ENCODE data around the gene HOXB5.

Gene HOXB5

GRCh38 chr17:48571024-48571818 is 22.4 kb downstream of the HOXB5 start:
- Mint-ChIP-seq H3K4me1 (ENCODE audit: low read depth) (peaks cover 7% of the 10 kb centered on the region), H3K27me3 (peaks cover 26% of the 10 kb centered on the region), H3K4me3 (no peak overlapping the region), H3K9me3 (no peaks in the 10 kb centered on the region), H3K27ac (no peak overlapping the region), H3K36me3 (ENCODE audit: low read depth) (no peaks in the 10 kb centered on the region)

- Mint-ChIP-seq H3K27ac (no peak overlapping the region), H3K9me3 (no peaks in the 10 kb centered on the region), H3K27me3 (peaks cover 26% of the 10 kb centered on the region), H3K36me3 (ENCODE audit: low read depth) (no peaks in the 10 kb centered on the region), H3K4me3 (no peak overlapping the region), H3K4me1 (ENCODE audit: low read depth) (peaks cover 3% of the 10 kb centered on the region)
Observed at GRCh38 chr17:48570325-48571023, 23.1 kb downstream of the HOXB5 start.

GRCh38 chr17:48569674-48570324 is 23.8 kb downstream of the HOXB5 start:
- Mint-ChIP-seq H3K4me1 (ENCODE audit: low read depth) (peaks cover 3% of the 10 kb centered on the region), H3K27ac (no peak overlapping the region), H3K9me3 (no peaks in the 10 kb centered on the region)

GRCh38 chr17:48569240-48569582 is 24.4 kb downstream of the HOXB5 start:
- no peaks in the 10 kb centered on the region for H3K36me3 Mint-ChIP-seq (ENCODE audit: low read depth)
- H3K4me3 Mint-ChIP-seq = no peak overlapping the region
- H3K9me3 Mint-ChIP-seq = no peaks in the 10 kb centered on the region
- H3K4me1 Mint-ChIP-seq (ENCODE audit: low read depth) = peaks cover 3% of the 10 kb centered on the region
- no peak overlapping the region for H3K27ac Mint-ChIP-seq
- peaks cover 21% of the 10 kb centered on the region for H3K27me3 Mint-ChIP-seq

More at GRCh38 chr17:48569674-48570324, 23.8 kb downstream of the HOXB5 start:
- Mint-ChIP-seq H3K4me3 (no peak overlapping the region), H3K27me3 (peaks cover 26% of the 10 kb centered on the region), H3K36me3 (ENCODE audit: low read depth) (no peaks in the 10 kb centered on the region)

GRCh38 chr17:48568499-48569239 is 24.9 kb downstream of the HOXB5 start:
- Mint-ChIP-seq H3K36me3 (ENCODE audit: low read depth) (no peaks in the 10 kb centered on the region), H3K27me3 (peaks cover 19% of the 10 kb centered on the region), H3K27ac (no peak overlapping the region), H3K9me3 (no peaks in the 10 kb centered on the region), H3K4me1 (ENCODE audit: low read depth) (peaks cover 3% of the 10 kb centered on the region), H3K4me3 (no peak overlapping the region)

- Mint-ChIP-seq H3K9me3 (no peaks in the 10 kb centered on the region), H3K4me1 (ENCODE audit: low read depth) (peaks cover 3% of the 10 kb centered on the region), H3K36me3 (ENCODE audit: low read depth) (no peaks in the 10 kb centered on the region), H3K4me3 (no peak overlapping the region), H3K27me3 (peaks cover 19% of the 10 kb centered on the region), H3K27ac (no peak overlapping the region)
Observed at GRCh38 chr17:48567646-48568354, 25.8 kb downstream of the HOXB5 start.

- Mint-ChIP-seq H3K4me3 (no peak overlapping the region), H3K4me1 (ENCODE audit: low read depth) (peaks cover 3% of the 10 kb centered on the region), H3K27me3 (peaks cover 19% of the 10 kb centered on the region), H3K36me3 (ENCODE audit: low read depth) (no peaks in the 10 kb centered on the region), H3K27ac (no peak overlapping the region), H3K9me3 (no peaks in the 10 kb centered on the region)
Observed at GRCh38 chr17:48567209-48567608, 26.4 kb downstream of the HOXB5 start.

- Mint-ChIP-seq H3K4me3 (no peak overlapping the region), H3K9me3 (no peaks in the 10 kb centered on the region), H3K36me3 (ENCODE audit: low read depth) (no peaks in the 10 kb centered on the region), H3K27ac (no peak overlapping the region), H3K4me1 (ENCODE audit: low read depth) (peaks cover 3% of the 10 kb centered on the region), H3K27me3 (peaks cover 16% of the 10 kb centered on the region)
Observed at GRCh38 chr17:48566717-48567116, 26.9 kb downstream of the HOXB5 start.

- Mint-ChIP-seq H3K9me3 (no peaks in the 10 kb centered on the region), H3K27me3 (peaks cover 14% of the 10 kb centered on the region), H3K27ac (no peak overlapping the region), H3K4me3 (no peak overlapping the region), H3K4me1 (ENCODE audit: low read depth) (peaks cover 3% of the 10 kb centered on the region), H3K36me3 (ENCODE audit: low read depth) (no peaks in the 10 kb centered on the region)
Observed at GRCh38 chr17:48565925-48566710, 27.5 kb downstream of the HOXB5 start.

GRCh38 chr17:48565022-48565554 is 28.5 kb downstream of the HOXB5 start:
- H3K27ac Mint-ChIP-seq = no peak overlapping the region
- H3K27me3 Mint-ChIP-seq = peaks cover 13% of the 10 kb centered on the region
- no peaks in the 10 kb centered on the region for H3K9me3 Mint-ChIP-seq
- H3K4me1 Mint-ChIP-seq (ENCODE audit: low read depth) = peaks cover 3% of the 10 kb centered on the region
- H3K4me3 Mint-ChIP-seq = no peak overlapping the region
- no peaks in the 10 kb centered on the region for H3K36me3 Mint-ChIP-seq (ENCODE audit: low read depth)

GRCh38 chr17:48564188-48565021 is 29.2 kb downstream of the HOXB5 start:
- Mint-ChIP-seq H3K4me3 (no peak overlapping the region), H3K9me3 (no peaks in the 10 kb centered on the region), H3K27ac (no peak overlapping the region), H3K36me3 (ENCODE audit: low read depth) (no peaks in the 10 kb centered on the region), H3K4me1 (ENCODE audit: low read depth) (peaks cover 3% of the 10 kb centered on the region), H3K27me3 (peaks cover 8% of the 10 kb centered on the region)

- H3K4me1 Mint-ChIP-seq (ENCODE audit: low read depth) = peaks cover 3% of the 10 kb centered on the region
Observed at GRCh38 chr17:48563867-48564187, 29.8 kb downstream of the HOXB5 start.

GRCh38 chr17:48563385-48563838 is 30.2 kb downstream of the HOXB5 start:
- Mint-ChIP-seq H3K27me3 (peaks cover 7% of the 10 kb centered on the region), H3K27ac (no peak overlapping the region), H3K36me3 (ENCODE audit: low read depth) (no peaks in the 10 kb centered on the region), H3K4me1 (ENCODE audit: low read depth) (peaks cover 1% of the 10 kb centered on the region), H3K9me3 (no peaks in the 10 kb centered on the region), H3K4me3 (no peak overlapping the region)

More at GRCh38 chr17:48563867-48564187, 29.8 kb downstream of the HOXB5 start:
- Mint-ChIP-seq H3K9me3 (no peaks in the 10 kb centered on the region), H3K36me3 (ENCODE audit: low read depth) (no peaks in the 10 kb centered on the region), H3K27me3 (peaks cover 8% of the 10 kb centered on the region), H3K27ac (no peak overlapping the region), H3K4me3 (no peak overlapping the region)

All from stimulated activated naive CD8-positive, alpha-beta T cell treated with anti-CD3 and anti-CD28 coated beads, Interleukin-15, Interleukin-2, amounts not matched to agents 100 ng/mL and 50 ng/mL, for 24 hours (primary cell).